ENCODE data around the gene BMPR1A.

- no peak for TF ChIP-seq CTCF (IDR thresholded peaks at IDR 0.05 in 2 of 3, conservative IDR thresholded peaks at IDR 0.05 in 1 of 3; ENCODE audit: borderline replicate concordance in 1 of 3, insufficient read depth in 1 of 3, low read depth in 2 of 3, low read length in 2 of 3)
- TF ChIP-seq POLR2A (IDR thresholded peaks at IDR 0.05; ENCODE audit: borderline replicate concordance, extremely low read depth, insufficient read depth, insufficient read length) = no peak
- TF ChIP-seq POLR2AphosphoS5 (IDR thresholded peaks at IDR 0.05; ENCODE audit: low read depth, low read length) = no peak
- no peak for TF ChIP-seq SP1 (IDR thresholded peaks at IDR 0.05; ENCODE audit: low read depth)
- TF ChIP-seq REST (IDR thresholded peaks at IDR 0.05; ENCODE audit: low read depth) = no peak
- no peak for TF ChIP-seq SRF (IDR thresholded peaks at IDR 0.05; ENCODE audit: low read depth)
- TF ChIP-seq MAX (IDR thresholded peaks at IDR 0.05) = no peak
- no peak for TF ChIP-seq YY1 (IDR thresholded peaks at IDR 0.05; ENCODE audit: extremely low read depth, insufficient replicate concordance, low read depth, low read length)
- TF ChIP-seq CBX3 (IDR thresholded peaks at IDR 0.05; ENCODE audit: low read depth) = no peak
These were observed 71.2 kb downstream of the BMPR1A start for GRCh38 chr10:86827639-86828038.
